AG04450 (cell line): ENCODE data around the gene PMM2. TPM values are rescaled to one million over a fixed set of nuclear protein-coding genes. Genes with fewer than 3 reads are reported as not detected.
"Not testable (repeated sequence)": the region's sequence is repeated elsewhere in the genome, so short reads cannot be mapped to it uniquely, and the experiment has no call there.

ENCODE experiments used
- CTCF ChIA-PET: fragments of 300-600, 350-600 bp; formaldehyde crosslinking; extraction: SDS; loops from one replicate; lab custom pipeline; 2022; ENCODE audit warnings: antibody characterized with exemption, inconsistent platforms; lab: Charles Lee
- POLR2A ChIA-PET: fragments of 350-600 bp; formaldehyde crosslinking; extraction: SDS; loops from one replicate; lab custom pipeline; 2021; ENCODE audit warnings: antibody characterized with exemption, inconsistent platforms; lab: Yijun Ruan, JAX
- DNase-seq: peaks from one replicate; pipeline ENCODE4 v3.0.0-alpha.2; 2011; ENCODE audit warnings: low read depth, low spot score
- H3K27ac ChIP-seq: one replicate; pipeline ENCODE4 v1.5.1; 2012; ENCODE audit warnings: low read depth, low read length, control low read depth
- H3K27me3 ChIP-seq: one replicate; pipeline ENCODE4 v1.6.0; 2012; ENCODE audit warnings: low read length; ENCODE audit not compliant: control insufficient read depth, insufficient read depth
- H3K4me3 ChIP-seq: 2 replicates; pipeline ENCODE4 v1.5.1; 2011; ENCODE audit warnings: mild to moderate bottlenecking, low read depth, low read length, control low read depth
- H3K9me3 ChIP-seq: 2 replicates; pipeline ENCODE4 v1.5.1; 2012; ENCODE audit warnings: low read length; ENCODE audit not compliant: control insufficient read depth, insufficient read depth
- polyA plus RNA-seq: library from polyadenylated mRNA; depleted of rRNA; stranded (reverse); fragments of >200 nt; gene quantifications from 2 replicates; pipeline ENCODE4 v1.2.3, GENCODE V29; 2011
- TF ChIP-seq, protein P1 (sequence below): IDR thresholded peaks from 2 replicates; pipeline ENCODE4 v1.5.1; 2011; ENCODE audit warnings: low read depth, low read length, control low read depth, inconsistent platforms

PMM2 gene
- polyA plus RNA-seq, 1 experiment, result 37.0 TPM

DNA sequence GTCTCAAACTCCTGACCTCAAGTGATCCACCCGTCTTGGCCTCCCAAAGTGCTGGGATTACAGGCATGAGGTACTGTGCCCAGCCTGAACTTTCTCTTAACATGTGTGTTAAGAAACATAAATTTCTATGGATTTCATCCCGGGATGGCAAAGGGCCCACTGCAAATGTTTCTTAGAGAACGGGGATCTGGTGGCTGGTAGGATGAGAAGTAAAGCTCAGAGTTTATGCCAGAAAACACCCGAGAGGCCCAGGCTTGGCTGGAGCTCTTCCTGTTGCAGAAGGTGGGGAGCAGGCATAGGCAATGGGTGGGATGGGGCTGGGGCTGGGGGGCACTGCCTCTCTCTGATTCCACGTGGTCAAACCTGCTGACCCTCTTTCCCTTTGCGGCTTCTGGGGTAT, 76.7 kb downstream of the PMM2 start:
- Histone ChIP-seq H3K27me3 (no peaks in the 10 kb centered on the region), H3K27ac (no peak overlapping the region), H3K4me3 (no peak overlapping the region), H3K9me3 (no peaks in the 10 kb centered on the region; the same call in 1 of the 2 replicates)
- CTCF ChIA-PET, result interaction anchor here (0.5 to 1.9 kb wide), 4 partner anchors 22 to 142 kb away, joined by 3 to 4 read pairs (median 3); no protein-coding TSS in a partner anchor
- DNase-seq, result no peak
- TF ChIP-seq, protein P1, sequence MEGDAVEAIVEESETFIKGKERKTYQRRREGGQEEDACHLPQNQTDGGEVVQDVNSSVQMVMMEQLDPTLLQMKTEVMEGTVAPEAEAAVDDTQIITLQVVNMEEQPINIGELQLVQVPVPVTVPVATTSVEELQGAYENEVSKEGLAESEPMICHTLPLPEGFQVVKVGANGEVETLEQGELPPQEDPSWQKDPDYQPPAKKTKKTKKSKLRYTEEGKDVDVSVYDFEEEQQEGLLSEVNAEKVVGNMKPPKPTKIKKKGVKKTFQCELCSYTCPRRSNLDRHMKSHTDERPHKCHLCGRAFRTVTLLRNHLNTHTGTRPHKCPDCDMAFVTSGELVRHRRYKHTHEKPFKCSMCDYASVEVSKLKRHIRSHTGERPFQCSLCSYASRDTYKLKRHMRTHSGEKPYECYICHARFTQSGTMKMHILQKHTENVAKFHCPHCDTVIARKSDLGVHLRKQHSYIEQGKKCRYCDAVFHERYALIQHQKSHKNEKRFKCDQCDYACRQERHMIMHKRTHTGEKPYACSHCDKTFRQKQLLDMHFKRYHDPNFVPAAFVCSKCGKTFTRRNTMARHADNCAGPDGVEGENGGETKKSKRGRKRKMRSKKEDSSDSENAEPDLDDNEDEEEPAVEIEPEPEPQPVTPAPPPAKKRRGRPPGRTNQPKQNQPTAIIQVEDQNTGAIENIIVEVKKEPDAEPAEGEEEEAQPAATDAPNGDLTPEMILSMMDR, result no peak
- POLR2A ChIA-PET, result interaction anchor here (0.6 to 1.9 kb wide), 4 partner anchors 10 to 217 kb away, joined by 3 to 5 read pairs (median 4); partner anchors contain the start of gene HAPSTR1

DNA sequence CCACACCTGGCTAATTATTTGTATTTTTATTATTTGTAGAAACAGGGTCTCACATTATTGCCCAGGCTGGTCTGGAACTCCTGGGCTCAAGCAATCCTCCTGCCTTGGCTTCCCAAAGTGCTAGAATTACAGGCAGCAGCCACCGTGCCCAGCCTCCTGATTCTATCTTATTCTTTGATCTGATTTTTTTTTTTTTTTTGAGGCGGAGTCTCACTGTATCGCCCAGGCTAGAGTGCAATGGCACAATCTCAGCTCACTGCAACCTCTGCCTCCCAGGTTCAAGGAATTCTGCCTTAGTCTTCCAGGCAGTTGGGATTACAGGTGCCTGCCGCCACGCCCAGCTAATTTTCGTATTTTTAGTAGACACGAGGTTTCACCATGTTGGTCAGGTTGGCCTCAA, 77.7 kb downstream of the PMM2 start:
- DNase-seq, H3K9me3 ChIP-seq, H3K27me3 ChIP-seq, CTCF ChIA-PET, H3K4me3 ChIP-seq, H3K27ac ChIP-seq, POLR2A ChIA-PET: not testable (repeated sequence)

DNA sequence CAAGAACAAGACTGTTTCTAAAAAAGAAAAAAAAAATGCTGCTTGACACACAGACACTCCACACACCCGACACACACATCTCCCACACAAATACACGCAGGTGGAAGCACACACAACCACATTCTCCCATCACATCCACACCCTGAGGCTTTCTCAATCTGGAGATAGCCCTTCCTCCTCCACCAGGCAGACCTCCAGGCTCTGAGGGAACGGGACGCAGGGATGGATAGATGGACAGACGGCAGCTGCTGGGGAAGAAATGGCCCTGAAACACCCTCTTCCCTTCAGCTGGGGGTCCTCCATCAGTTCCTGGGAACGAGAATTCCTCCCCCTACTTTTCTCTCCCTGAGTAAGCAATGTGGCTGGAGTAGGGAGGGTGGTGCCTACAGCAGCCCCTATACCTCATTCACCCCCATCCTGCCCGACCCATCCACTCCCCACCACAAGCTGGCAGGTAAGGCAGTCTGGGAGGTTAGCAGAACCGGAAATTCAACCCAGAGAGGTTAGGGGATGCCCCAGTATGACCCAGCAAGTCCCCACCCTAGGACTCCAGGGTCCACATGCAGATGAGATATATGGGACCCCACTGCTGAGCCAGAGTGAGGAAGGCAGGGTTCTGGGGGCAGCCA, 80.4 kb downstream of the PMM2 start:
- TF ChIP-seq, protein P1, result no peak
- DNase-seq, result no peak
- Histone ChIP-seq H3K4me3 (no peak overlapping the region), H3K9me3 (no peaks in the 10 kb centered on the region; the same call in 1 of the 2 replicates), H3K27ac (peak overlapping the region; percentile 93), H3K27me3 (no peaks in the 10 kb centered on the region)
- ChIA-PET CTCF (interaction anchor here (1.2 to 5.1 kb wide), 2 partner anchors 10 to 130 kb away, joined by 4 to 26 read pairs; no protein-coding TSS in a partner anchor), POLR2A (interaction anchor here (1.0 to 1.5 kb wide), 4 partner anchors 9 to 81 kb away, joined by 3 to 12 read pairs (median 3); partner anchors contain the start of genes CARHSP1, PMM2 and TMEM186)

DNA sequence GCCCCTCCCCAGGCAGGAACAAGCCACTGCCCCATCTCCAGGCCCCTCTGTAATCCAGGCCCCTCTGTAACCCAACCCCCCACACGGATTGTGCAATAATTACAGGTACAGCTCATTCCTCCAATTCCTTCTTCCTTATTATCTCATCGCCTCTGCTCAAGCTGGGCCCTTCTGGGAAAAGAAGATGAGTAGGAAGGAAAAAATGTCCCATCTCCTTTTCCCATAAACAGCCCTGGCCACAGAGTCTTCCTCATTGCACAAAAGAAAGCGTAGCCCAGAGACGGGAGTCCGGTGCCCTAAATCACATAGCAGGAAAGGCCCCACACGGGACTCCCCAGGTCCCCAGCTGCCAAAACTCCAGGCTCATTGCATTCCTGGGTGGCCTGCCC, 80.9 kb downstream of the PMM2 start:
- TF ChIP-seq, protein P1, result no peak
- DNase-seq, result peak; percentile 66
- H3K27me3 ChIP-seq, result no peaks in the 10 kb centered on the region
- H3K9me3 ChIP-seq, result no peaks in the 10 kb centered on the region; the same call in 1 of the 2 replicates
- ChIA-PET CTCF (interaction anchor here (1.2 to 5.1 kb wide), 2 partner anchors 10 to 130 kb away, joined by 4 to 26 read pairs; no protein-coding TSS in a partner anchor), POLR2A (interaction anchor here (1.0 to 1.5 kb wide), 4 partner anchors 10 to 81 kb away, joined by 3 to 12 read pairs (median 3); partner anchors contain the start of genes CARHSP1, PMM2 and TMEM186)
- H3K4me3 ChIP-seq, result no peak overlapping the region
- peak overlapping the region; percentile 93 for H3K27ac ChIP-seq

DNA sequence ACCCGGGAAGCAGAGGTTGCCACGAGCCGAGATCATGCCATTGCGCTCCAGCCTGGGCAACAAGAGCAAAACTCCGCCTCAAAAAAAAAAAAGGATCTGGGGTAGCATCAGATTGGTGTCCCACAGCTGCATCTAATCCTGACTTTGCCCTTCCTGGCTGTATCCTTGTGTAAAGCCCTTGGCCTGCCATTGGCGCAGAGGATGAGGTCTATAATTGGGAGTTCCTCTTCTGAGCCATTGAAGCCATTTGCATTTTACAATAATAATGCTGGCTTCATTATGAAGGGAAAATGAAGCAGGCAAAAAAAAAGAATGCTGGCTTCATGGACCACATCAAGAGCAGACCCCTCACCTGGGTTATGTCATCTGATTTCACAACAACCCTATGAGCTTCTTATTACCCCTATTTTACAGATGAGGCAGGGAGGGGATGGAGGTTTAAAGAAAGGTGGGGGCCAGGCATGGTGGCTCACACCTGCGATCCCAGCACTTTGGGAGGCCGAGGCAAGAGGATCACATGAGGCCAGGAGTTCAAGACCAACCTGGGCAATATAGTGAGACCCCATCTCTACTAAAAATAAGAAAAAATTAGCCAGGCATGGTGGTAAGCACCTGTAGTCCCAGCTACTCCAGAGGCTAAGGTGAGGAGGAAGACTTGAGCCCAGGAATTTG, 83.3 kb downstream of the PMM2 start:
- TF ChIP-seq, protein P1, result no peak
- no peaks in the 10 kb centered on the region for H3K27me3 ChIP-seq
- no peak overlapping the region for H3K4me3 ChIP-seq
- DNase-seq, result no peak
- POLR2A ChIA-PET, result interaction anchor here (0.6 to 1.6 kb wide), 6 partner anchors 12 to 129 kb away, joined by 3 to 9 read pairs (median 3); partner anchors contain the start of gene CARHSP1
- no peak overlapping the region for H3K27ac ChIP-seq
- CTCF ChIA-PET, result interaction anchor here (0.6 to 5.1 kb wide), 27 partner anchors 10 to 314 kb away, joined by 3 to 43 read pairs (median 6); partner anchors contain the start of gene CARHSP1
- H3K9me3 ChIP-seq, result no peaks in the 10 kb centered on the region; the same call in 1 of the 2 replicates
